Tibial artery (tissue), 4 donors: ENCODE results near the gene FAM110C.

Experiments used
- DNase-seq, 2 donors: peaks; one replicate each; pipeline ENCODE4 v3.0.0-alpha.2; 2019
- H3K27ac ChIP-seq, 2 donors: fragments of 200-600 bp; sonication (generic) in 1 of 2; 1 replicate in 1 of 2; 2 replicates in 1 of 2; pipeline ENCODE4 v1.5.1; 2018 to 2019; ENCODE audit warnings: mild to moderate bottlenecking in 1 of 2
- H3K27me3 ChIP-seq, 2 donors: fragments of 200-600 bp; sonication (generic) in 1 of 2; one replicate each; pipeline versions ENCODE4 v1.5.1 to v1.6.0; 2016 to 2019
- H3K36me3 ChIP-seq, 3 donors: fragments of 200-600 bp; sonication (generic) in 2 of 3; one replicate each; pipeline ENCODE4 v1.5.1; 2016 to 2019; ENCODE audit warnings: mild to moderate bottlenecking in 2 of 3
- H3K4me1 ChIP-seq, 4 donors: fragments of 200-600 bp; sonication (generic) in 2 of 4; 1 replicate in 3 of 4; 2 replicates in 1 of 4; pipeline ENCODE4 v1.5.1; 2016 to 2019
- H3K4me3 ChIP-seq, 2 donors: fragments of 200-600 bp; sonication (generic) in 1 of 2; 1 replicate in 1 of 2; 2 replicates in 1 of 2; pipeline ENCODE4 v1.5.1; 2018 to 2019; ENCODE audit warnings: mild to moderate bottlenecking in 2 of 2
- H3K9me3 ChIP-seq, 3 donors: fragments of 200-600 bp; sonication (generic) in 1 of 3; one replicate each; pipeline ENCODE4 v1.5.1; 2016 to 2019
- CTCF ChIP-seq, 2 experiments: fragments of 200-600 bp in 1 of 2; fragments of 450-650 bp in 1 of 2; IDR thresholded peaks; one replicate each; pipeline ENCODE4 v1.5.1; 2017 to 2019; ENCODE audit warnings: antibody characterized with exemption in 2 of 2, mild to moderate bottlenecking in 1 of 2, moderate library complexity in 1 of 2
- intact Hi-C: fragments of 100-400 bp; cut with DNase I; formaldehyde crosslinking; loops from one replicate; pipeline ENCODE4 v1.15.0; 2023; ENCODE audit warnings: low total_unique reads

FAM110C gene

GRCh38 chr2:47346-47725 is 1.0 kb upstream of the FAM110C start:
- no peaks in the 10 kb centered on the region for H3K36me3 ChIP-seq
- intact Hi-C loops, result no loop called here
- H3K27ac ChIP-seq, result peak overlapping the region; percentile 91 to 99
- peaks cover 0 to 31% (median 18%) of the 10 kb centered on the region in 4 donors for H3K4me1 ChIP-seq
- no peak for DNase-seq
- TF ChIP-seq CTCF (IDR thresholded peaks at IDR 0.05), result no peak
- H3K9me3 ChIP-seq, result no peaks in the 10 kb centered on the region
- peak overlapping the region; percentile 77 to 86 for H3K4me3 ChIP-seq
- H3K27me3 ChIP-seq, result no peaks in the 10 kb centered on the region

GRCh38 chr2:46131-46470 is 204 bp downstream of the FAM110C start:
- H3K9me3 ChIP-seq, result no peaks in the 10 kb centered on the region
- TF ChIP-seq CTCF (IDR thresholded peaks at IDR 0.05), result no peak
- DNase-seq, result no peak
- intact Hi-C loops, result no loop called here
- peak overlapping the region; percentile 91 to 99 for H3K27ac ChIP-seq
- H3K36me3 ChIP-seq, result no peaks in the 10 kb centered on the region
- H3K4me1 ChIP-seq, result peaks cover 0 to 31% (median 18%) of the 10 kb centered on the region in 4 donors
- no peaks in the 10 kb centered on the region for H3K27me3 ChIP-seq
- peak overlapping the region; percentile 77 to 86 for H3K4me3 ChIP-seq

GRCh38 chr2:45342-46130 is 769 bp downstream of the FAM110C start:
- Histone ChIP-seq H3K27me3 (no peaks in the 10 kb centered on the region), H3K4me3 (peak overlapping the region; percentile 77 to 86), H3K9me3 (no peaks in the 10 kb centered on the region), H3K36me3 (no peaks in the 10 kb centered on the region), H3K4me1 (peaks cover 0 to 31% (median 18%) of the 10 kb centered on the region in 4 donors), H3K27ac (peak overlapping the region; percentile 91 to 99)
- peak in 1 of 2 donors; percentile 72 for DNase-seq
- intact Hi-C loops, result no loop called here
- no peak for TF ChIP-seq CTCF (IDR thresholded peaks at IDR 0.05)

GRCh38 chr2:44748-45341 is 1.5 kb downstream of the FAM110C start:
- intact Hi-C loops, result no loop called here
- H3K4me1 ChIP-seq, result peaks cover 0 to 31% (median 18%) of the 10 kb centered on the region in 4 donors
- no peaks in the 10 kb centered on the region for H3K36me3 ChIP-seq
- no peak for DNase-seq
- TF ChIP-seq CTCF (IDR thresholded peaks at IDR 0.05), result no peak
- H3K27me3 ChIP-seq, result no peaks in the 10 kb centered on the region
- peak overlapping the region; percentile 77 to 86 for H3K4me3 ChIP-seq
- H3K27ac ChIP-seq, result peak overlapping the region; percentile 91 to 99
- no peaks in the 10 kb centered on the region for H3K9me3 ChIP-seq

GRCh38 chr2:42788-43187 is 3.5 kb downstream of the FAM110C start:
- DNase-seq, result no peak
- no peaks in the 10 kb centered on the region for H3K27me3 ChIP-seq
- no peak overlapping the region for H3K4me3 ChIP-seq
- no peak overlapping the region for H3K27ac ChIP-seq
- TF ChIP-seq CTCF (IDR thresholded peaks at IDR 0.05), result no peak
- peaks cover 0 to 30% (median 18%) of the 10 kb centered on the region in 4 donors for H3K4me1 ChIP-seq
- H3K36me3 ChIP-seq, result peaks cover 0 to 5% (median under 1%) of the 10 kb centered on the region in 3 donors
- intact Hi-C loops, result no loop called here
- H3K9me3 ChIP-seq, result no peaks in the 10 kb centered on the region
